MCF 10A (cell line): ENCODE measurements around the gene TRAPPC3L. TPM values are rescaled to one million over a fixed set of nuclear protein-coding genes. Genes with fewer than 3 reads are reported as not detected.

Experiments used
- BruUV-seq: library from RNA; stranded (reverse); fragments of 400-500 nt; replicated peaks from 2 replicates; lab custom pipeline; 2021; lab: Mats Ljungman, UMichigan
- CTCF ChIA-PET: fragments of 300-600 bp; sonication (Branson Sonifier 250); formaldehyde crosslinking; extraction: SDS; loops from one replicate; lab custom pipeline; 2021; ENCODE audit warnings: antibody characterized with exemption, inconsistent platforms; lab: Yijun Ruan, JAX
- POLR2A ChIA-PET: fragments of 300-600, 350-650 bp; sonication (Branson Sonifier 250); formaldehyde crosslinking; extraction: SDS; loops from one replicate; lab custom pipeline; 2020; ENCODE audit warnings: antibody characterized with exemption, inconsistent platforms; lab: Yijun Ruan, JAX
- DNase-seq: peaks from one replicate; pipeline ENCODE4 v3.0.0-alpha.2; 2018; ENCODE audit not compliant: unreplicated experiment
- H3K27ac Mint-ChIP-seq: one replicate; pipeline ENCODE4 v1.8.0; 2022; ENCODE audit warnings: mild to moderate bottlenecking, low read depth, mixed read lengths; ENCODE audit not compliant: unreplicated experiment
- H3K27me3 Mint-ChIP-seq: one replicate; pipeline ENCODE4 v1.8.0; 2022; ENCODE audit warnings: mixed read lengths; ENCODE audit not compliant: insufficient read depth, unreplicated experiment
- H3K36me3 Mint-ChIP-seq: one replicate; pipeline ENCODE4 v1.8.0; 2022; ENCODE audit warnings: mild to moderate bottlenecking, moderate library complexity, mixed read lengths; ENCODE audit not compliant: insufficient read depth, unreplicated experiment
- H3K4me1 Mint-ChIP-seq: one replicate; pipeline ENCODE4 v1.8.0; 2022; ENCODE audit warnings: mixed read lengths; ENCODE audit not compliant: insufficient read depth, unreplicated experiment
- H3K4me3 Mint-ChIP-seq: one replicate; pipeline ENCODE4 v1.8.0; 2022; ENCODE audit warnings: mild to moderate bottlenecking, moderate library complexity, mixed read lengths; ENCODE audit not compliant: unreplicated experiment
- H3K9me3 Mint-ChIP-seq: one replicate; pipeline ENCODE4 v1.8.0; 2022; ENCODE audit warnings: mixed read lengths; ENCODE audit not compliant: unreplicated experiment
- intact Hi-C: fragments of 100-400 bp; cut with micrococcal nuclease; formaldehyde crosslinking; loops from 2 replicates; pipeline ENCODE4 v1.14.1; 2022
- total RNA-seq: library from RNA; stranded (reverse); gene quantifications from 2 replicates; pipeline ENCODE4 v1.2.3, GENCODE V29; 2022
- TF ChIP-seq, protein P1 (sequence below): fragments of 200-600 bp; IDR thresholded peaks from one replicate; pipeline ENCODE4 v1.8.0; 2022; ENCODE audit warnings: antibody characterized with exemption, mild to moderate bottlenecking; ENCODE audit not compliant: unreplicated experiment

Gene TRAPPC3L
- total RNA-seq, 1 experiment from 2014 or later = not detected

DNA sequence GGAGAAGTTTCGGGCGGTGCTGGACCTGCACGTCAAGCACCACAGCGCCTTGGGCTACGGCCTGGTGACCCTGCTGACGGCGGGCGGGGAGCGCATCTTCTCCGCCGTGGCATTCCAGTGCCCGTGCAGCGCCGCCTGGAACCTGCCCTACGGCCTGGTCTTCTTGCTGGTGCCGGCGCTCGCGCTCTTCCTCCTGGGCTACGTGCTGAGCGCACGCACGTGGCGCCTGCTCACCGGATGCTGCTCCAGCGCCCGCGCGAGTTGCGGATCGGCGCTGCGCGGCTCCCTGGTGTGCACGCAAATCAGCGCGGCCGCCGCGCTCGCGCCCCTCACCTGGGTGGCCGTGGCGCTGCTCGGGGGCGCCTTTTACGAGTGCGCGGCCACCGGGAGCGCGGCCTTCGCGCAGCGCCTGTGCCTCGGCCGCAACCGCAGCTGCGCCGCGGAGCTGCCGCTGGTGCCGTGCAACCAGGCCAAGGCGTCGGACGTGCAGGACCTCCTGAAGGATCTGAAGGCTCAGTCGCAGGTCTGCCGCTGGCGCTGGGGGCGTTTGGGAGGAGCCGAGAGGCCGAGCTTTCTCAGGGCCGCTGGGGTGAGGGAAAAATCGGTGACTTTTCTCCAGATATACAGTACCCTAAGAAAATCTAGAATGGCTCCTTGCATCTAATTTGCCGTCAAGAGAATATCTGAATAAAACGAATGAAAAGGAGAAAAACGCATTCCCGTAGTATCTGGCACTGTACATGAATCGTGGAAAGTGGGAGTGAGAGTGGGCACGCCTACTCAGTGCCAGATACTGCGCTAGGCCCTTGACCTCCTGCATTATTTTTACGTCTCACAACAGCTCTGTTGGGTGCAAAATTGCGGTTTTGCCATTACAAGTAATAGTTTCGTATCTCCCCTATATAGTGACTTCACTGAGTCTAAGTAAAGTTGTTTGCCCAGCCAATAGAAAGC is 83.3 kb downstream of the TRAPPC3L start:
- intact Hi-C loops = no loop called here
- no peaks in the 10 kb centered on the region for H3K36me3 Mint-ChIP-seq
- no peaks in the 10 kb centered on the region for H3K9me3 Mint-ChIP-seq
- CTCF ChIA-PET = no interaction called here
- POLR2A ChIA-PET = no interaction called here
- TF ChIP-seq, protein P1, sequence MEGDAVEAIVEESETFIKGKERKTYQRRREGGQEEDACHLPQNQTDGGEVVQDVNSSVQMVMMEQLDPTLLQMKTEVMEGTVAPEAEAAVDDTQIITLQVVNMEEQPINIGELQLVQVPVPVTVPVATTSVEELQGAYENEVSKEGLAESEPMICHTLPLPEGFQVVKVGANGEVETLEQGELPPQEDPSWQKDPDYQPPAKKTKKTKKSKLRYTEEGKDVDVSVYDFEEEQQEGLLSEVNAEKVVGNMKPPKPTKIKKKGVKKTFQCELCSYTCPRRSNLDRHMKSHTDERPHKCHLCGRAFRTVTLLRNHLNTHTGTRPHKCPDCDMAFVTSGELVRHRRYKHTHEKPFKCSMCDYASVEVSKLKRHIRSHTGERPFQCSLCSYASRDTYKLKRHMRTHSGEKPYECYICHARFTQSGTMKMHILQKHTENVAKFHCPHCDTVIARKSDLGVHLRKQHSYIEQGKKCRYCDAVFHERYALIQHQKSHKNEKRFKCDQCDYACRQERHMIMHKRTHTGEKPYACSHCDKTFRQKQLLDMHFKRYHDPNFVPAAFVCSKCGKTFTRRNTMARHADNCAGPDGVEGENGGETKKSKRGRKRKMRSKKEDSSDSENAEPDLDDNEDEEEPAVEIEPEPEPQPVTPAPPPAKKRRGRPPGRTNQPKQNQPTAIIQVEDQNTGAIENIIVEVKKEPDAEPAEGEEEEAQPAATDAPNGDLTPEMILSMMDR = no peak
- no peak overlapping the region for H3K4me3 Mint-ChIP-seq
- H3K27ac Mint-ChIP-seq = no peak overlapping the region
- no peaks in the 10 kb centered on the region for H3K4me1 Mint-ChIP-seq
- BruUV-seq = no TSS peak
- no peak for DNase-seq
- no peaks in the 10 kb centered on the region for H3K27me3 Mint-ChIP-seq

DNA sequence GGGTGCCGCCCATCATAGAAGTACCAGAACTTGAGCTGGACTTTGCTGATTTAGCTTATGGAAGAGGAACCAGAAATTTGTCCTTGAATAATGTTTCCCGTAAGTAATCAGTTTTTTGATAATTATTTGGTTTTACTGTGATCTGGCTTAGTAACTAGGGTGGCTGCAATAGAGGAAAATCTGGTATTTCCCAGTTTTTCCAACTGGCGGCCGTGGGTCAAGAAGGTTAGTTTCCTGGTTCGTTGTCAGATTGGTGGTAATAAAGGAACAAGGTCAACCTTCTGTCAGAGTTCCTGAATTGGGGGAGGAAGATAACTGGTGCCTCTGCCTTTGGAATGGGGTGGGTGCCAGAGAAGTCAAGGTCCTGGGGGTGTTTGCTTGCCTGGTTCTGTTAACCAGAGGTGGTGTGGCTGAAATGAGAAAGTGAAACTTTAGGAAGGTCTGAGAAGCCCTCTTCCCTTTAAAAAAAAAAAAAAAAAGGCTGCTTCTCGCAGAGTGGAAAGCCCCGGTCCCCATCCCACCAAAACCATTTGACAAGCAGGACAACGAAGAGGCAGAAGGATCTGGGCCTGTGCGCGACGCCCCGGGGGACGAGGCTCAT is 84.1 kb downstream of the TRAPPC3L start, which contains the start of gene CALHM6:
Gene CALHM6 (plus strand): TSS at position 45 of the 601 bp plus-strand sequence. CDS start 555 bp downstream, at position 600.
- intact Hi-C loops = no loop called here
- DNase-seq = no peak
- CTCF ChIA-PET = no interaction called here
- no peaks in the 10 kb centered on the region for H3K36me3 Mint-ChIP-seq
- H3K27ac Mint-ChIP-seq = no peak within 1 kb of the TSS
- no peaks in the 10 kb centered on the region for H3K4me1 Mint-ChIP-seq
- no TSS peak for BruUV-seq
- POLR2A ChIA-PET = no interaction called here
- no peaks in the 10 kb centered on the region for H3K9me3 Mint-ChIP-seq
- no peak within 1 kb of the TSS for H3K4me3 Mint-ChIP-seq
- no peaks in the 10 kb centered on the region for H3K27me3 Mint-ChIP-seq
- TF ChIP-seq, protein P1 = no peak

DNA sequence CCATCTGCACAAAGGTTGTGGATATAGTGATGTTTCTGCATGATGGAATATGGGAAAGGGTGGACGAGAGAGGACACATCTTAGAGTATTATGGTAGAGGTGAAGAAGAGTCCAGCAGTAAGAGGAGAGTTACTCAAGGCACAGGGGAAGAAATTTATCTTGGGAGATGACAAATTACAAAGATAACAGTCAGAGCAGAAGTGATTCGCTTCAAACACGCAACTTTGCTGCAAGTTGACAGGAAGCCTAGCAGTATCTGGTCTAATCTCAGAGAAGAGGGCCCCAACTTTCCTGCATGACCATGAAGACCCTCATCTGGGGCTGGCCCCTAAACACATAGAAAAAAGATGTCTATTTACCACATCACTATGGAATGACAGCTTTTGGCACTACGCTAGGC is 85.6 kb downstream of the TRAPPC3L start:
- BruUV-seq = no TSS peak
- no peak overlapping the region for H3K27ac Mint-ChIP-seq
- ChIA-PET POLR2A (no interaction called here), CTCF (interaction anchor here (0.7 to 1.0 kb wide), 2 partner anchors 16 to 103 kb away, joined by 3 read pairs; no protein-coding TSS in a partner anchor)
- DNase-seq = no peak
- H3K4me1 Mint-ChIP-seq = no peaks in the 10 kb centered on the region
- H3K4me3 Mint-ChIP-seq = no peak overlapping the region
- TF ChIP-seq, protein P1 = no peak
- H3K36me3 Mint-ChIP-seq = no peaks in the 10 kb centered on the region
- no peaks in the 10 kb centered on the region for H3K9me3 Mint-ChIP-seq
- intact Hi-C loops = no loop called here
- H3K27me3 Mint-ChIP-seq = no peaks in the 10 kb centered on the region

DNA sequence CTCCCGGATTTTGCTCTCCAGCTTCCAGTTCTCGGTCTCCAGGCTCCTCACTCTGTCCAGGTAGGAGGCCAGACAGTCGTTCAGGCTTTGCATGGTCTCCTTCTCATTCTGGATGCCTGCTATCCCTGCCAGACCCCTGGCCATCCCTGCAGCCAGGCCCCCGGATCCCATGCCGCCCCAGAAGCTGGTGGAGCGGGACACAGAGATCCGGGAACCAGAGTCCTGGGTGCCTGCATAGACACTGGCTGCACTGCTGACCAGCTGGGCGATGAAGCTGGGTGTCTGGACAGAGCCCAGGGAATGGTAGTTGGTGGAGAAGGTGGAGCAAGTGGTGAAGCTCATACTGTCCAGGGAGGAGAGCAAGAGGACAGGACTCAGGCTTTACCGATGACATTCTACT is 87.2 kb downstream of the TRAPPC3L start:
- BruUV-seq = no TSS peak
- H3K36me3 Mint-ChIP-seq = no peaks in the 10 kb centered on the region
- no peaks in the 10 kb centered on the region for H3K4me1 Mint-ChIP-seq
- POLR2A ChIA-PET = no interaction called here
- H3K9me3 Mint-ChIP-seq = no peaks in the 10 kb centered on the region
- no peak for DNase-seq
- CTCF ChIA-PET = interaction anchor here (0.5 to 1.4 kb wide), 4 partner anchors 14 to 215 kb away, joined by 3 to 4 read pairs (median 4); no protein-coding TSS in a partner anchor
- intact Hi-C loops = no loop called here
- no peak overlapping the region for H3K27ac Mint-ChIP-seq
- H3K4me3 Mint-ChIP-seq = no peak overlapping the region
- no peaks in the 10 kb centered on the region for H3K27me3 Mint-ChIP-seq
- TF ChIP-seq, protein P1 = no peak
